Activated CD4-positive, CD25-positive, alpha-beta regulatory T cell treated with anti-CD3 and anti-CD28 coated beads, Interleukin-2, amount 50 U/mL, for 16 hours (primary cell): ENCODE measurements around the gene RNF169.
"Not testable (repeated sequence)": the region's sequence is repeated elsewhere in the genome, so short reads cannot be mapped to it uniquely, and the experiment has no call there.

Source experiments
- DNase-seq: peaks from one replicate; pipeline ENCODE4 v3.0.0-alpha.2; 2020; ENCODE audit warnings: low read depth, low spot score

Gene RNF169

GRCh38 chr11:74729397-74729796, 19.3 kb upstream of the RNF169 start:
- no peak for DNase-seq

- no peak for DNase-seq
These were observed 17.9 kb upstream of the RNF169 start for GRCh38 chr11:74730571-74731260.

GRCh38 chr11:74731301-74732094, 17.2 kb upstream of the RNF169 start, which contains the start of gene CHRDL2:
Gene CHRDL2 (minus strand): TSS chr11:74731426. CDS start chr11:74730888, 538 bp downstream.
- DNase-seq, result no peak

GRCh38 chr11:74734559-74734925, 14.1 kb upstream of the RNF169 start:
- DNase-seq, result no peak

GRCh38 chr11:74735365-74735928, 13.2 kb upstream of the RNF169 start:
- DNase-seq, result no peak

GRCh38 chr11:74736031-74736430, 12.6 kb upstream of the RNF169 start:
- no peak for DNase-seq

- peak; percentile 23 for DNase-seq
These were observed 8.9 kb upstream of the RNF169 start for GRCh38 chr11:74739546-74740270.

- no peak for DNase-seq
These were observed 6.6 kb upstream of the RNF169 start for GRCh38 chr11:74742070-74742469.

- no peak for DNase-seq
These were observed 5.0 kb upstream of the RNF169 start for GRCh38 chr11:74743640-74744039.

- DNase-seq, result no peak
These were observed 4.4 kb upstream of the RNF169 start for GRCh38 chr11:74744277-74744676.

GRCh38 chr11:74746868-74747267, 1.8 kb upstream of the RNF169 start:
- DNase-seq, result no peak

- DNase-seq, result peak; percentile 17
These were observed 697 bp downstream of the RNF169 start for GRCh38 chr11:74749127-74749964.

GRCh38 chr11:74749965-74750296, 1.3 kb downstream of the RNF169 start:
- no peak for DNase-seq

GRCh38 chr11:74750598-74750997, 1.9 kb downstream of the RNF169 start:
- not testable (repeated sequence) for DNase-seq

- no peak for DNase-seq
These were observed 2.7 kb downstream of the RNF169 start for GRCh38 chr11:74751303-74751702.

- no peak for DNase-seq
These were observed 6.0 kb downstream of the RNF169 start for GRCh38 chr11:74754507-74755252.

GRCh38 chr11:74755395-74755995, 6.8 kb downstream of the RNF169 start:
- DNase-seq, result no peak

GRCh38 chr11:74756571-74756970, 7.9 kb downstream of the RNF169 start:
- no peak for DNase-seq

- DNase-seq, result no peak
These were observed 18.3 kb downstream of the RNF169 start for GRCh38 chr11:74766905-74767304.

GRCh38 chr11:74768172-74768651, 19.6 kb downstream of the RNF169 start:
- not testable (repeated sequence) for DNase-seq
